ENCODE measurements around the gene AFG3L2. TPM values are rescaled to one million over a fixed set of nuclear protein-coding genes. Genes with fewer than 3 reads are reported as not detected.

Gene AFG3L2
- total and polyA plus RNA-seq, 2 experiments from 2014 or later, result 50.3 to 105 TPM

DNA sequence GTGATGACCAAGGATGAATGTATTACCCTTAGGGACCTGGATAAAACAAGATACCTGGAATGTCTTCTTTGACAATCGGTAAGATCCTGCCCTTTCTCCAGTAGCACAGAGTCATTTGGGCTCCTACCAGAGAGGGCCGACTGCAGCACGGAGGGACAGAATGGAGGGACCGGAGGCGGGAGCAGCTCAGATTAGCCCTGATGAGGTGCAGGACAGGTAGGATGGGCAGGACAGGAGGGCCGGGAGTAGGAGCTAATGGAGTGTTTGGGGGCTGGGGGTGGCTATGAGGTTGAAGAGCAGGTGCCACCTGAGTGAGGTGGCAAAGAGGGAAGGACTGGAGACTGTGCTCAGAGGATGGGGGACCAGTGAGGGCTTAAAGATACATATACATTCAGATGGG, 20.8 kb upstream of the AFG3L2 start (continued):
- TF ChIP-seq, protein P1, sequence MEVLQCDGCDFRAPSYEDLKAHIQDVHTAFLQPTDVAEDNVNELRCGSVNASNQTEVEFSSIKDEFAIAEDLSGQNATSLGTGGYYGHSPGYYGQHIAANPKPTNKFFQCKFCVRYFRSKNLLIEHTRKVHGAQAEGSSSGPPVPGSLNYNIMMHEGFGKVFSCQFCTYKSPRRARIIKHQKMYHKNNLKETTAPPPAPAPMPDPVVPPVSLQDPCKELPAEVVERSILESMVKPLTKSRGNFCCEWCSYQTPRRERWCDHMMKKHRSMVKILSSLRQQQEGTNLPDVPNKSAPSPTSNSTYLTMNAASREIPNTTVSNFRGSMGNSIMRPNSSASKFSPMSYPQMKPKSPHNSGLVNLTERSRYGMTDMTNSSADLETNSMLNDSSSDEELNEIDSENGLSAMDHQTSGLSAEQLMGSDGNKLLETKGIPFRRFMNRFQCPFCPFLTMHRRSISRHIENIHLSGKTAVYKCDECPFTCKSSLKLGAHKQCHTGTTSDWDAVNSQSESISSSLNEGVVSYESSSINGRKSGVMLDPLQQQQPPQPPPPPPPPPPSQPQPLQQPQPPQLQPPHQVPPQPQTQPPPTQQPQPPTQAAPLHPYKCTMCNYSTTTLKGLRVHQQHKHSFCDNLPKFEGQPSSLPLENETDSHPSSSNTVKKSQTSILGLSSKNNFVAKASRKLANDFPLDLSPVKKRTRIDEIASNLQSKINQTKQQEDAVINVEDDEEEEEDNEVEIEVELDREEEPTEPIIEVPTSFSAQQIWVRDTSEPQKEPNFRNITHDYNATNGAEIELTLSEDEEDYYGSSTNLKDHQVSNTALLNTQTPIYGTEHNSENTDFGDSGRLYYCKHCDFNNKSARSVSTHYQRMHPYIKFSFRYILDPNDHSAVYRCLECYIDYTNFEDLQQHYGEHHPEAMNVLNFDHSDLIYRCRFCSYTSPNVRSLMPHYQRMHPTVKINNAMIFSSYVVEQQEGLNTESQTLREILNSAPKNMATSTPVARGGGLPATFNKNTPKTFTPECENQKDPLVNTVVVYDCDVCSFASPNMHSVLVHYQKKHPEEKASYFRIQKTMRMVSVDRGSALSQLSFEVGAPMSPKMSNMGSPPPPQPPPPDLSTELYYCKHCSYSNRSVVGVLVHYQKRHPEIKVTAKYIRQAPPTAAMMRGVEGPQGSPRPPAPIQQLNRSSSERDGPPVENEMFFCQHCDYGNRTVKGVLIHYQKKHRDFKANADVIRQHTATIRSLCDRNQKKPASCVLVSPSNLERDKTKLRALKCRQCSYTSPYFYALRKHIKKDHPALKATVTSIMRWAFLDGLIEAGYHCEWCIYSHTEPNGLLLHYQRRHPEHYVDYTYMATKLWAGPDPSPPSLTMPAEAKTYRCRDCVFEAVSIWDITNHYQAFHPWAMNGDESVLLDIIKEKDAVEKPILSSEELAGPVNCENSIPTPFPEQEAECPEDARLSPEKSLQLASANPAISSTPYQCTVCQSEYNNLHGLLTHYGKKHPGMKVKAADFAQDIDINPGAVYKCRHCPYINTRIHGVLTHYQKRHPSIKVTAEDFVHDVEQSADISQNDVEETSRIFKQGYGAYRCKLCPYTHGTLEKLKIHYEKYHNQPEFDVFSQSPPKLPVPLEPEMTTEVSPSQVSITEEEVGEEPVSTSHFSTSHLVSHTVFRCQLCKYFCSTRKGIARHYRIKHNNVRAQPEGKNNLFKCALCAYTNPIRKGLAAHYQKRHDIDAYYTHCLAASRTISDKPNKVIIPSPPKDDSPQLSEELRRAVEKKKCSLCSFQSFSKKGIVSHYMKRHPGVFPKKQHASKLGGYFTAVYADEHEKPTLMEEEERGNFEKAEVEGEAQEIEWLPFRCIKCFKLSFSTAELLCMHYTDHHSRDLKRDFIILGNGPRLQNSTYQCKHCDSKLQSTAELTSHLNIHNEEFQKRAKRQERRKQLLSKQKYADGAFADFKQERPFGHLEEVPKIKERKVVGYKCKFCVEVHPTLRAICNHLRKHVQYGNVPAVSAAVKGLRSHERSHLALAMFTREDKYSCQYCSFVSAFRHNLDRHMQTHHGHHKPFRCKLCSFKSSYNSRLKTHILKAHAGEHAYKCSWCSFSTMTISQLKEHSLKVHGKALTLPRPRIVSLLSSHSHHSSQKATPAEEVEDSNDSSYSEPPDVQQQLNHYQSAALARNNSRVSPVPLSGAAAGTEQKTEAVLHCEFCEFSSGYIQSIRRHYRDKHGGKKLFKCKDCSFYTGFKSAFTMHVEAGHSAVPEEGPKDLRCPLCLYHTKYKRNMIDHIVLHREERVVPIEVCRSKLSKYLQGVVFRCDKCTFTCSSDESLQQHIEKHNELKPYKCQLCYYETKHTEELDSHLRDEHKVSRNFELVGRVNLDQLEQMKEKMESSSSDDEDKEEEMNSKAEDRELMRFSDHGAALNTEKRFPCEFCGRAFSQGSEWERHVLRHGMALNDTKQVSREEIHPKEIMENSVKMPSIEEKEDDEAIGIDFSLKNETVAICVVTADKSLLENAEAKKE (CRISPR knock-in tag; IDR thresholded peaks at IDR 0.05), result no peak
- TF ChIP-seq, protein P2, sequence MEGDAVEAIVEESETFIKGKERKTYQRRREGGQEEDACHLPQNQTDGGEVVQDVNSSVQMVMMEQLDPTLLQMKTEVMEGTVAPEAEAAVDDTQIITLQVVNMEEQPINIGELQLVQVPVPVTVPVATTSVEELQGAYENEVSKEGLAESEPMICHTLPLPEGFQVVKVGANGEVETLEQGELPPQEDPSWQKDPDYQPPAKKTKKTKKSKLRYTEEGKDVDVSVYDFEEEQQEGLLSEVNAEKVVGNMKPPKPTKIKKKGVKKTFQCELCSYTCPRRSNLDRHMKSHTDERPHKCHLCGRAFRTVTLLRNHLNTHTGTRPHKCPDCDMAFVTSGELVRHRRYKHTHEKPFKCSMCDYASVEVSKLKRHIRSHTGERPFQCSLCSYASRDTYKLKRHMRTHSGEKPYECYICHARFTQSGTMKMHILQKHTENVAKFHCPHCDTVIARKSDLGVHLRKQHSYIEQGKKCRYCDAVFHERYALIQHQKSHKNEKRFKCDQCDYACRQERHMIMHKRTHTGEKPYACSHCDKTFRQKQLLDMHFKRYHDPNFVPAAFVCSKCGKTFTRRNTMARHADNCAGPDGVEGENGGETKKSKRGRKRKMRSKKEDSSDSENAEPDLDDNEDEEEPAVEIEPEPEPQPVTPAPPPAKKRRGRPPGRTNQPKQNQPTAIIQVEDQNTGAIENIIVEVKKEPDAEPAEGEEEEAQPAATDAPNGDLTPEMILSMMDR (conservative IDR thresholded peaks at IDR 0.05; ENCODE audit: low read depth in 2 of 2), result no peak
- TF ChIP-seq EZH2 (IDR thresholded peaks at IDR 0.05; ENCODE audit: low read depth, unreplicated experiment) (no peak), ZNF331 (CRISPR knock-in tag; IDR thresholded peaks at IDR 0.05; ENCODE audit: low read depth) (no peak), STAT1 (IDR thresholded peaks at IDR 0.05; ENCODE audit: unreplicated experiment) (no peak), POLR2AphosphoS5 (IDR thresholded peaks at IDR 0.05; ENCODE audit: low read depth) (no peak), ZNF114 (CRISPR knock-in tag; IDR thresholded peaks at IDR 0.05) (no peak), JUNB (IDR thresholded peaks at IDR 0.05; ENCODE audit: unreplicated experiment) (no peak)
- TF ChIP-seq, protein P3, sequence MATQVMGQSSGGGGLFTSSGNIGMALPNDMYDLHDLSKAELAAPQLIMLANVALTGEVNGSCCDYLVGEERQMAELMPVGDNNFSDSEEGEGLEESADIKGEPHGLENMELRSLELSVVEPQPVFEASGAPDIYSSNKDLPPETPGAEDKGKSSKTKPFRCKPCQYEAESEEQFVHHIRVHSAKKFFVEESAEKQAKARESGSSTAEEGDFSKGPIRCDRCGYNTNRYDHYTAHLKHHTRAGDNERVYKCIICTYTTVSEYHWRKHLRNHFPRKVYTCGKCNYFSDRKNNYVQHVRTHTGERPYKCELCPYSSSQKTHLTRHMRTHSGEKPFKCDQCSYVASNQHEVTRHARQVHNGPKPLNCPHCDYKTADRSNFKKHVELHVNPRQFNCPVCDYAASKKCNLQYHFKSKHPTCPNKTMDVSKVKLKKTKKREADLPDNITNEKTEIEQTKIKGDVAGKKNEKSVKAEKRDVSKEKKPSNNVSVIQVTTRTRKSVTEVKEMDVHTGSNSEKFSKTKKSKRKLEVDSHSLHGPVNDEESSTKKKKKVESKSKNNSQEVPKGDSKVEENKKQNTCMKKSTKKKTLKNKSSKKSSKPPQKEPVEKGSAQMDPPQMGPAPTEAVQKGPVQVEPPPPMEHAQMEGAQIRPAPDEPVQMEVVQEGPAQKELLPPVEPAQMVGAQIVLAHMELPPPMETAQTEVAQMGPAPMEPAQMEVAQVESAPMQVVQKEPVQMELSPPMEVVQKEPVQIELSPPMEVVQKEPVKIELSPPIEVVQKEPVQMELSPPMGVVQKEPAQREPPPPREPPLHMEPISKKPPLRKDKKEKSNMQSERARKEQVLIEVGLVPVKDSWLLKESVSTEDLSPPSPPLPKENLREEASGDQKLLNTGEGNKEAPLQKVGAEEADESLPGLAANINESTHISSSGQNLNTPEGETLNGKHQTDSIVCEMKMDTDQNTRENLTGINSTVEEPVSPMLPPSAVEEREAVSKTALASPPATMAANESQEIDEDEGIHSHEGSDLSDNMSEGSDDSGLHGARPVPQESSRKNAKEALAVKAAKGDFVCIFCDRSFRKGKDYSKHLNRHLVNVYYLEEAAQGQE (IDR thresholded peaks at IDR 0.05; ENCODE audit: unreplicated experiment), result no peak
- TF ChIP-seq, protein P4, sequence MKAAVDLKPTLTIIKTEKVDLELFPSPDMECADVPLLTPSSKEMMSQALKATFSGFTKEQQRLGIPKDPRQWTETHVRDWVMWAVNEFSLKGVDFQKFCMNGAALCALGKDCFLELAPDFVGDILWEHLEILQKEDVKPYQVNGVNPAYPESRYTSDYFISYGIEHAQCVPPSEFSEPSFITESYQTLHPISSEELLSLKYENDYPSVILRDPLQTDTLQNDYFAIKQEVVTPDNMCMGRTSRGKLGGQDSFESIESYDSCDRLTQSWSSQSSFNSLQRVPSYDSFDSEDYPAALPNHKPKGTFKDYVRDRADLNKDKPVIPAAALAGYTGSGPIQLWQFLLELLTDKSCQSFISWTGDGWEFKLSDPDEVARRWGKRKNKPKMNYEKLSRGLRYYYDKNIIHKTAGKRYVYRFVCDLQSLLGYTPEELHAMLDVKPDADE (IDR thresholded peaks at IDR 0.05), result no peak
